ENCODE results near the gene NFATC2. TPM values are rescaled to one million over a fixed set of nuclear protein-coding genes. Genes with fewer than 3 reads are reported as not detected.
A peak's percentile ranks its signal among the peaks of the same experiment; 100 is the strongest.

NFATC2 gene
- total and polyA plus RNA-seq, 12 donors: 0.61 to 7.7 (median 4.0) TPM

DNA sequence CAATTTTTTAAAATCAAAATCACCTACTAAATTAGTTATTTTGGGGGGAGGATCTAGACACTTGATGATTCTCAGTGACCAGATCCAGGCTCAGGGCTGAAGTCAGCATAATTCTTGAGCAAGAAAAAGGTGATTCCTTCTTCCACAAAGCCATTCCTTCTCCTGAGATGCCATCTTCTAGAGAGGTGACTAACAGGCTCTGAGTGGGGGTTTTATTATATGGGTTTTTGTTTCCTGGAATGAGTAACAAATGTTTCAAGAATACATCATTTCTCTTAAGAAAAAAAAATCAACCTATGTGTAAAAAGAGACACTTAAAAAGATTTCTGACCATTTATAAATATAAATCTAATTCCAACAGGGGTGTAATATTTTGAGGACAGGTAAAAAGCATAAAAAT, 154.3 kb downstream of the NFATC2 start:
- Histone ChIP-seq H3K4me1 (replicated peaks in 1 of 2) (no peaks in the 10 kb centered on the region), H3K4me3 (no peak overlapping the region), H3K9me3 (replicated peaks in 1 of 3) (no peaks in the 10 kb centered on the region), H3K27ac (no peak overlapping the region), H3K27me3 (no peaks in the 10 kb centered on the region), H3K36me3 (replicated peaks in 1 of 2) (no peaks in the 10 kb centered on the region)
- intact Hi-C loops (cut with DNase I): loop anchor here in 1 of 2 donors (10.0 kb wide), 1 partner anchor 77 kb away; no protein-coding TSS in a partner anchor
- no peak for DNase-seq
- TF ChIP-seq, protein P1, sequence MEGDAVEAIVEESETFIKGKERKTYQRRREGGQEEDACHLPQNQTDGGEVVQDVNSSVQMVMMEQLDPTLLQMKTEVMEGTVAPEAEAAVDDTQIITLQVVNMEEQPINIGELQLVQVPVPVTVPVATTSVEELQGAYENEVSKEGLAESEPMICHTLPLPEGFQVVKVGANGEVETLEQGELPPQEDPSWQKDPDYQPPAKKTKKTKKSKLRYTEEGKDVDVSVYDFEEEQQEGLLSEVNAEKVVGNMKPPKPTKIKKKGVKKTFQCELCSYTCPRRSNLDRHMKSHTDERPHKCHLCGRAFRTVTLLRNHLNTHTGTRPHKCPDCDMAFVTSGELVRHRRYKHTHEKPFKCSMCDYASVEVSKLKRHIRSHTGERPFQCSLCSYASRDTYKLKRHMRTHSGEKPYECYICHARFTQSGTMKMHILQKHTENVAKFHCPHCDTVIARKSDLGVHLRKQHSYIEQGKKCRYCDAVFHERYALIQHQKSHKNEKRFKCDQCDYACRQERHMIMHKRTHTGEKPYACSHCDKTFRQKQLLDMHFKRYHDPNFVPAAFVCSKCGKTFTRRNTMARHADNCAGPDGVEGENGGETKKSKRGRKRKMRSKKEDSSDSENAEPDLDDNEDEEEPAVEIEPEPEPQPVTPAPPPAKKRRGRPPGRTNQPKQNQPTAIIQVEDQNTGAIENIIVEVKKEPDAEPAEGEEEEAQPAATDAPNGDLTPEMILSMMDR (IDR thresholded peaks at IDR 0.05): no peak
- no peak for TF ChIP-seq POLR2A (IDR thresholded peaks at IDR 0.05)

DNA sequence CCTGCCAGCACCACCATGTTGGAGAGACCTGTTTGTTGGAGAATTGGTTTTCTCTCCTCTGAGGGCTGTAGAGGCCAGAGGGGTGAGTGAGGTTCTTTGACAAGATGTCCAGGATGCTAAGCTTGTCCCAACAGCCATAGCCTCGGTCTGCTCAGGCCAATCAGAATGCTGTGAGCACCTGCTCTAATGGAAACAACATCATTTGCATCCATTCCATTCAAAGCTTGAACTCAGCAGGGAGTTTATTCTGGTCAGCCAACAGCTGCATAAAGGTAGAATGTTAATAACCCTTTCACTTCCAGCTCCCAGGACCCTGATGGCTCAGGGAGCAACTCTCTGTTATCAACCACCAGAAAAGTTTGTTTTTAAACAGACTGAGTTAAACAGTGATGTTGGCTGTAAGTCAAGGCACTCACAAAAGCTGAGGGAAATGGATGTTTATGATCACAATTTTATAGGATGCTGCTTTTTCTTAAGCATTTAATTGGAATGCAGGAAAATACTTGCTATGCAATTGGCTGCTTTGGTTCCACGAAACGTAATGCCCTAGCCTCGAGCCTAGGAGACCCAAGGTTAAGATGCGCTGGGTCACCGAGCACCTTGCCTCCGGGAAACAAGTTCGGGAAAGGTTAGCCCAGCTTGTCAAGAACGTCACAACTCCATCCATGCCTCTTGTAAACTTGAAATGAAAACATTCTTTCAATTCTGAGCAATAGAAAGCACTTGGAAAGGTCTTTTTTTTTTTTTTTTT, 155.2 kb downstream of the NFATC2 start:
- Histone ChIP-seq H3K4me3 (no peak overlapping the region), H3K36me3 (replicated peaks in 1 of 2) (no peaks in the 10 kb centered on the region), H3K9me3 (replicated peaks in 1 of 3) (no peaks in the 10 kb centered on the region), H3K4me1 (replicated peaks in 1 of 2) (no peaks in the 10 kb centered on the region), H3K27me3 (no peaks in the 10 kb centered on the region), H3K27ac (no peak overlapping the region)
- DNase-seq: no peak
- TF ChIP-seq POLR2A (IDR thresholded peaks at IDR 0.05): no peak
- TF ChIP-seq, protein P1 (IDR thresholded peaks at IDR 0.05): no peak
- 71 to 84% (median 76%) methylated on average over 9 of the region's 9 CpGs for WGBS, 4 donors
- intact Hi-C loops (cut with DNase I): loop anchor here in 1 of 2 donors (10.0 kb wide), 1 partner anchor 78 kb away; no protein-coding TSS in a partner anchor

DNA sequence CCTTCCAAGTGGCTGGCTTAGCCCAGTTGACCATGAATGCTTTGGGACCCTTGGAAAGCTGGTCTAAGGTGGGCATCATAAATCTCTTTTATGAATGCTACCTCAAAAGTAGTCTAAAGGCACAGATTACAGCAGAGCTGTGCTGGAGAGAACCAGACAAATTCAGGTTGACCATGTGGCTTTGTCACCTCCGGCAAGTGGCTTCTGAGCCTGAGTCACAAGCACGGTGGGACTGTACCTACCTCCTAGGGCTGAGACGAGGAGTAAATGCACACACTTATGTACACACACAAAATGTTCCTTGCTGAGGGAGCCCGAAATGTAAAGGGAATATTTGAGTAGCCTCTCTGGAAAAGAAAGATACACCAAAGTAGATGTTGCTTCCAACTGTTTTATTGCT, 155.9 kb downstream of the NFATC2 start:
- intact Hi-C loops (cut with DNase I): loop anchor here in 1 of 2 donors (10.0 kb wide), 1 partner anchor 78 kb away; no protein-coding TSS in a partner anchor
- WGBS, 4 donors: 72 to 85% (median 81%) methylated on average over 4 of the region's 4 CpGs
- TF ChIP-seq, protein P1 (IDR thresholded peaks at IDR 0.05): no peak
- no peak for TF ChIP-seq POLR2A (IDR thresholded peaks at IDR 0.05)
- H3K9me3 ChIP-seq (replicated peaks in 1 of 3): no peaks in the 10 kb centered on the region
- no peaks in the 10 kb centered on the region for H3K36me3 ChIP-seq (replicated peaks in 1 of 2)
- DNase-seq: no peak
- H3K4me1 ChIP-seq (replicated peaks in 1 of 2): no peaks in the 10 kb centered on the region
- H3K27me3 ChIP-seq: no peaks in the 10 kb centered on the region
- H3K4me3 ChIP-seq: no peak overlapping the region
- H3K27ac ChIP-seq: no peak overlapping the region

DNA sequence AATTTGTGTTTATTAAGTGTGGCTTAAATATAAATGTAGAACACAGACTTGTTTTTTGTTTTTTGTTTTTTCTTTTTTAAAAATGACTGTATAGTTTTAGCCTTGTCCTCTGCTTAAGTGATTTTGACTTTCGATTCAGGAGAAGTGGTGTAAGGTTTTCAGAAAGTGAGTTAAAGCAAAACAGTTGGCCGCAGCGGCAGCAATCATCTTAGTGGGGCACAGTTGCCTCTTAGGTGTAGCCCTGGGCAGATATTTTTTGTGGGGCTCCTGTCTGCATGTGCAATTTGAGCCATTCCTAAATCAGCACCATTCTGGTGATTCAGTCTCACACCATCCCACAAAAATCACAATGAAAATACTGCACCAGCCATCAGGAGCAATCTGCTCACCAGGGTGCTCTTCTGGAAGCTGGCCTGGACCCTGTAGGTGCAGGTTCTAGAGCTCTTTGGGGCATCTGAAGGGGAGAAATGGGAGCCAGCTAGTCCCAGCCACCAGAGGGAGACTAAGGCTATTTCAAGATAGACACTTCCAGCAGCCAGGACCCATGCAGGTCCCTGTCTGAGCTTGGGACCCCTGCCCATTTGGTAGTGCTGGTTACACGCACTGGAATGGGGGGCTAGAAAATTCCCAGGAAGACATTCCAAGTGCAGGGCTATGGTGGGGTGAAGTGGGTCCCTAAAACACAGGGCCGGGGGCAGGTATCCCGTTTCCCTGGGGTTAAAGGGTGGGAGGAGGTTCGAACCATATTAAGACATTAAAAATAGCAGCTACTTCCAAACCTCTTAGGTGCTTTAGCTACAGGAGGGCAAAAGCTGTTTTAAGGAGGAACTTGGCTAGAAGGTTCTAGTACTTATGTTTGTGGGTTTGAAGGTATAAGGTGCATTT, 156.6 kb downstream of the NFATC2 start:
- no peak for TF ChIP-seq POLR2A (IDR thresholded peaks at IDR 0.05)
- TF ChIP-seq, protein P1 (IDR thresholded peaks at IDR 0.05): peak; percentile 21 to 53 (median 46)
- no peak overlapping the region for H3K4me3 ChIP-seq
- H3K9me3 ChIP-seq (replicated peaks in 1 of 3): no peaks in the 10 kb centered on the region
- H3K27me3 ChIP-seq: no peaks in the 10 kb centered on the region
- DNase-seq: peak in 2 of 7 donors; percentile 33 to 67
- intact Hi-C loops (cut with DNase I): loop anchor here in 1 of 2 donors (10.0 kb wide), 1 partner anchor 79 kb away; no protein-coding TSS in a partner anchor
- H3K36me3 ChIP-seq (replicated peaks in 1 of 2): no peaks in the 10 kb centered on the region
- WGBS, 4 donors: 72 to 85% (median 82%) methylated on average over 7 of the region's 7 CpGs
- H3K27ac ChIP-seq: no peak overlapping the region
- H3K4me1 ChIP-seq (replicated peaks in 1 of 2): no peaks in the 10 kb centered on the region
